BJ (cell line): ENCODE results near the gene C20orf141. TPM values are rescaled to one million over a fixed set of nuclear protein-coding genes. Genes with fewer than 3 reads are reported as not detected.

Experiments used
- CTCF ChIA-PET: fragments of 350-600 bp; formaldehyde crosslinking; extraction: SDS; loops from one replicate; lab custom pipeline; 2021; ENCODE audit warnings: antibody characterized with exemption, inconsistent platforms; lab: Yijun Ruan, JAX
- POLR2A ChIA-PET: fragments of 300-600 bp; sonication (Branson Sonifier 250); formaldehyde crosslinking; extraction: SDS; loops from one replicate; lab custom pipeline; 2021; ENCODE audit warnings: antibody characterized with exemption; lab: Charles Lee
- DNase-seq: peaks from one replicate; pipeline ENCODE4 v3.0.0-alpha.2; 2011; ENCODE audit warnings: low read depth
- H3K27me3 ChIP-seq: 2 replicates; pipeline ENCODE4 v1.6.0; 2011; ENCODE audit warnings: low read length; ENCODE audit not compliant: control insufficient read depth, insufficient read depth
- H3K36me3 ChIP-seq: 2 replicates; pipeline ENCODE4 v1.5.1; 2011; ENCODE audit warnings: low read length; ENCODE audit not compliant: control insufficient read depth, insufficient read depth
- H3K4me3 ChIP-seq: 2 replicates; pipeline ENCODE4 v1.5.1; 2011; ENCODE audit warnings: low read depth, mild to moderate bottlenecking, control low read depth, low read length
- polyA plus RNA-seq: library from polyadenylated mRNA; depleted of rRNA; stranded (reverse); fragments of >200 nt; gene quantifications from 2 replicates; pipeline ENCODE4 v1.2.3, GENCODE V29; 2011
- TF ChIP-seq, protein P1 (sequence below): IDR thresholded peaks from 2 replicates; pipeline ENCODE4 v1.5.1; 2011; ENCODE audit warnings: low read depth, mild to moderate bottlenecking, control low read depth, inconsistent platforms, low read length, moderate library complexity; ENCODE audit not compliant: insufficient read depth

Gene C20orf141
- polyA plus RNA-seq, 1 experiment = 0.12 TPM

- no peak for DNase-seq
- TF ChIP-seq, protein P1, sequence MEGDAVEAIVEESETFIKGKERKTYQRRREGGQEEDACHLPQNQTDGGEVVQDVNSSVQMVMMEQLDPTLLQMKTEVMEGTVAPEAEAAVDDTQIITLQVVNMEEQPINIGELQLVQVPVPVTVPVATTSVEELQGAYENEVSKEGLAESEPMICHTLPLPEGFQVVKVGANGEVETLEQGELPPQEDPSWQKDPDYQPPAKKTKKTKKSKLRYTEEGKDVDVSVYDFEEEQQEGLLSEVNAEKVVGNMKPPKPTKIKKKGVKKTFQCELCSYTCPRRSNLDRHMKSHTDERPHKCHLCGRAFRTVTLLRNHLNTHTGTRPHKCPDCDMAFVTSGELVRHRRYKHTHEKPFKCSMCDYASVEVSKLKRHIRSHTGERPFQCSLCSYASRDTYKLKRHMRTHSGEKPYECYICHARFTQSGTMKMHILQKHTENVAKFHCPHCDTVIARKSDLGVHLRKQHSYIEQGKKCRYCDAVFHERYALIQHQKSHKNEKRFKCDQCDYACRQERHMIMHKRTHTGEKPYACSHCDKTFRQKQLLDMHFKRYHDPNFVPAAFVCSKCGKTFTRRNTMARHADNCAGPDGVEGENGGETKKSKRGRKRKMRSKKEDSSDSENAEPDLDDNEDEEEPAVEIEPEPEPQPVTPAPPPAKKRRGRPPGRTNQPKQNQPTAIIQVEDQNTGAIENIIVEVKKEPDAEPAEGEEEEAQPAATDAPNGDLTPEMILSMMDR = no peak
- H3K27me3 ChIP-seq = no peaks in the 10 kb centered on the region
- CTCF ChIA-PET = no interaction called here
- POLR2A ChIA-PET = no interaction called here
- no peak overlapping the region for H3K4me3 ChIP-seq
- H3K36me3 ChIP-seq = no peaks in the 10 kb centered on the region
Measured at GRCh38 chr20:2816583-2817340, 2.0 kb downstream of the C20orf141 start.

GRCh38 chr20:2817341-2817726, 2.5 kb downstream of the C20orf141 start:
- ChIA-PET POLR2A (no interaction called here), CTCF (no interaction called here)
- TF ChIP-seq, protein P1 = no peak
- no peak for DNase-seq
- Histone ChIP-seq H3K4me3 (no peak overlapping the region), H3K27me3 (no peaks in the 10 kb centered on the region), H3K36me3 (no peaks in the 10 kb centered on the region)

DNA sequence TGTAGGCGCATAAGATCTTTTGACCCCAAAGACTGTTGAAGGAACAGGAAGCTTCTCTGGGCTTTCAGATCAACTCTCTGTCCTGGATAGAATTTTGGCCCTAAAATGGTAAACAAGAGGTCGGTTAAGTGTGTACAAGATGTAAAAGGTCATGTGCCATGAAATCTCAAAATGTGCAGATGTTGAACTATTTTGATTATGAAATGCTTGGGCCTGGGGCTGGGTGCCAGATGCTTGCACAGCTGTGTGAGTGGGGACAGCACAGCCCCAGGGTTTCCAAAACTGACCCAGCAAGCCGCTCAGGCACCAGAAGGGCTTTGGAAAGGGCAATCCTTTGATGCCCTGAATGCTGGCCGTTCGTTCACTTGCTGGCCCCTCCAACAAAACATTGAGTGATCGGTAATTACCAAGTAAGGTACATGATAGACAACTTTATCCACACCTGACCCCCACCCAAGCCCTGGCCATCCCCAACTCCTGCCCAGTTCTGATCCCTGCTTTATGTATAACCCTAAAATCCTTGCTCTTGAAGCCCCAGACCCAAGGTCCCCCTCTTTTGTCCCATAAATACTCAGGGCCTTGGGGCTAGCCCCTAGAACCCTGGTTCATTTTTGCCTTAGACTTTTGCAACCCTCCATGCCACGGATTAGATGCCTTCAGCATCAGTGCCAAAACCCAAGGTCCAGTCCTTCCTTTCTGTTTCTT, 3.3 kb downstream of the C20orf141 start:
- ChIA-PET POLR2A (no interaction called here), CTCF (interaction anchor here (0.8 kb wide), 1 partner anchor 14 kb away, joined by 3 read pairs; no protein-coding TSS in a partner anchor)
- no peaks in the 10 kb centered on the region for H3K36me3 ChIP-seq
- H3K4me3 ChIP-seq = no peak overlapping the region
- no peak for DNase-seq
- TF ChIP-seq, protein P1 = no peak
- no peaks in the 10 kb centered on the region for H3K27me3 ChIP-seq

DNA sequence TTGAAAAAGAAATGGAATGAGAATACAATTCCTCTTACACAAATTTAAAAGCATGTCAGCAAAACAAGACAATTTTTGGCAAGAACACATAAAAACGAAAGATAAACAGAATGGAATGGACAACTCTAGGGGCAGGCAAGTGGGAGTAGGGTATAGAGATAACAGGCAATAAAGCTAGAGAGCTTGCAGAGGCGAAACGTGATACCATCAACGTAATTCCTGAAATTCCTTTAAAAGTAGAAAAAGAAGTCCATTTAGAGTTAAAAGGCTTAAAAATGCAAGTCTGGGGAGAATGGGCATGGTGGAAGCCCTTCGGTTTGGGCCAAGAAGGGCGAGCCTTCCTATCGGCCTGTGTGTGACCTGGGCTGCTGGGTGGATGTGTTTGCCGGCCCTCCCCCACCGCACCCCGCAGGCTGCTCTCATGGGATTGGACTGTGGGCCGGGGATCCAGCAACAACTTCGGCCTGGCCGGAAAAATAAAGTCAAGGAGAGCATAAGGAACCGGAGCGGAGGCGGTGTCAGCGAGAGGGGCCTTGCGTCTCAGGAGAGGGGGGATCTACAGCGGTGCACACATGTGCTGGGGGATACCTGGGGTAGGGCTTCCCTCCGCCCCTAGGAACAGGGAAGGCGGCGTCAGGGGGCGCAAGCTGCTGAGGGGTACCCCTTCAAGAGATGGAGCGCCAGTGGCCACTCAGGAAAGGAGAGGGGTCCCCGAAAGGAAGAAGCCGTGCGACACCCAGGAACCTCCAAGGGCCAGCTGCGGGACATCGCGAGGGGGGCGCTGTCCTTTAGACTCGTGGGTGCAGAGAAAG, 5.5 kb downstream of the C20orf141 start:
- DNase-seq = no peak
- Histone ChIP-seq H3K36me3 (no peaks in the 10 kb centered on the region), H3K4me3 (no peak overlapping the region; the same call in 1 of the 2 replicates), H3K27me3 (no peaks in the 10 kb centered on the region)
- CTCF ChIA-PET = no interaction called here
- POLR2A ChIA-PET = interaction anchor here (0.8 kb wide), 1 partner anchor 12 kb away, joined by 5 read pairs; no protein-coding TSS in a partner anchor
- TF ChIP-seq, protein P1 = no peak
